Measurements from ENCODE around the gene ADAT2.

DNA sequence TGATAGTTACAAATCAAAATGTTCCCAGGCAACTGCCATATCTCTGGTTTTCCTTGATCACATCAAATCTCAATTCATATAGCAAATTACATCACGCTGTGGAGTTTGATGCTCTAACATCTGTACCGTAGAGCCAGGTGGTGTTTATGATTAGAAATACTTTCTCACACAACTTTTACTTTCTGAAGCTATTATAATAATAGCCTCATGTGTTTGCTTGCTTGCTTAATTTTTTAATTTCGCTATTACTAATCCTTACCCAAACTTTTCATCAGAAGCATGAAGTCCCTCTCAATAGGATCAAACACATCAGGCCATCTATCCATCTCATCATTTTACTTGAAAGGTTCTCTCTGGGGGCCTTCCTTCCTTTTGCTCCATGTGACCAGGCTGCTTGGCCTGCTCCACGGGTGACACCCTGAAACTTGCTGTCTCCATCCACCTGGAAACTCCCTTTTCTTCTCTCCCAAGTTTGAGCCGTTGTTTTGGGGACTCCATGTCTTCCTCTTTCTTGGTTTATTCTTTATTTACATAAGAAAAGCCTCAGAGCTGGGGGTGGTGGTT, 75.4 kb downstream of the ADAT2 start:
- TF ChIP-seq JUNB (IDR thresholded peaks at IDR 0.05) (peak; percentile 70), POLR2A (IDR thresholded peaks at IDR 0.05; ENCODE audit: low read depth, low read length) (no peak), RFX5 (IDR thresholded peaks at IDR 0.05; ENCODE audit: low read depth, low read length) (no peak), POLR2AphosphoS5 (IDR thresholded peaks at IDR 0.05; ENCODE audit: low read length) (no peak), YY1 (IDR thresholded peaks at IDR 0.05; ENCODE audit: low read depth, low read length) (no peak), USF2 (IDR thresholded peaks at IDR 0.05; ENCODE audit: borderline replicate concordance, low read depth, low read length) (no peak), TCF7 (IDR thresholded peaks at IDR 0.05; ENCODE audit: borderline replicate concordance) (no peak), CREM (IDR thresholded peaks at IDR 0.05; ENCODE audit: low read depth) (no peak)
- TF ChIP-seq, protein P1, sequence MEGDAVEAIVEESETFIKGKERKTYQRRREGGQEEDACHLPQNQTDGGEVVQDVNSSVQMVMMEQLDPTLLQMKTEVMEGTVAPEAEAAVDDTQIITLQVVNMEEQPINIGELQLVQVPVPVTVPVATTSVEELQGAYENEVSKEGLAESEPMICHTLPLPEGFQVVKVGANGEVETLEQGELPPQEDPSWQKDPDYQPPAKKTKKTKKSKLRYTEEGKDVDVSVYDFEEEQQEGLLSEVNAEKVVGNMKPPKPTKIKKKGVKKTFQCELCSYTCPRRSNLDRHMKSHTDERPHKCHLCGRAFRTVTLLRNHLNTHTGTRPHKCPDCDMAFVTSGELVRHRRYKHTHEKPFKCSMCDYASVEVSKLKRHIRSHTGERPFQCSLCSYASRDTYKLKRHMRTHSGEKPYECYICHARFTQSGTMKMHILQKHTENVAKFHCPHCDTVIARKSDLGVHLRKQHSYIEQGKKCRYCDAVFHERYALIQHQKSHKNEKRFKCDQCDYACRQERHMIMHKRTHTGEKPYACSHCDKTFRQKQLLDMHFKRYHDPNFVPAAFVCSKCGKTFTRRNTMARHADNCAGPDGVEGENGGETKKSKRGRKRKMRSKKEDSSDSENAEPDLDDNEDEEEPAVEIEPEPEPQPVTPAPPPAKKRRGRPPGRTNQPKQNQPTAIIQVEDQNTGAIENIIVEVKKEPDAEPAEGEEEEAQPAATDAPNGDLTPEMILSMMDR (IDR thresholded peaks at IDR 0.05 in 2 of 3, conservative IDR thresholded peaks at IDR 0.05 in 1 of 3; ENCODE audit: control insufficient read depth in 2 of 3, extremely low read depth in 1 of 3, insufficient read depth in 1 of 3, low read depth in 3 of 3, low read length in 3 of 3): no peak
- TF ChIP-seq, protein P2, sequence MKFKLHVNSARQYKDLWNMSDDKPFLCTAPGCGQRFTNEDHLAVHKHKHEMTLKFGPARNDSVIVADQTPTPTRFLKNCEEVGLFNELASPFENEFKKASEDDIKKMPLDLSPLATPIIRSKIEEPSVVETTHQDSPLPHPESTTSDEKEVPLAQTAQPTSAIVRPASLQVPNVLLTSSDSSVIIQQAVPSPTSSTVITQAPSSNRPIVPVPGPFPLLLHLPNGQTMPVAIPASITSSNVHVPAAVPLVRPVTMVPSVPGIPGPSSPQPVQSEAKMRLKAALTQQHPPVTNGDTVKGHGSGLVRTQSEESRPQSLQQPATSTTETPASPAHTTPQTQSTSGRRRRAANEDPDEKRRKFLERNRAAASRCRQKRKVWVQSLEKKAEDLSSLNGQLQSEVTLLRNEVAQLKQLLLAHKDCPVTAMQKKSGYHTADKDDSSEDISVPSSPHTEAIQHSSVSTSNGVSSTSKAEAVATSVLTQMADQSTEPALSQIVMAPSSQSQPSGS (IDR thresholded peaks at IDR 0.05; ENCODE audit: low read length): peak; percentile 57; the same call in 1 of the 2 replicates

Measured in GM12878 (cell line).